HL-60 (cell line): ENCODE measurements around the gene AGBL4.

ENCODE experiments used
- DNase-seq, 2 experiments: peaks; one replicate each; pipeline ENCODE4 v3.0.0-alpha.2; 2010 to 2020; ENCODE audit warnings: low read depth in 1 of 2, low spot score in 1 of 2
- H3K27ac ChIP-seq: fragments of 250-450 bp; sonication (Bioruptor Pico); replicated peaks from 2 replicates; pipeline ENCODE4 v1.5.1; 2020; ENCODE audit warnings: mild to moderate bottlenecking, moderate library complexity
- H3K27me3 ChIP-seq: fragments of 250-450 bp; sonication (Bioruptor Pico); 2 replicates; pipeline ENCODE4 v1.5.1; 2021; ENCODE audit warnings: mild to moderate bottlenecking, moderate library complexity; ENCODE audit not compliant: insufficient read depth, poor library complexity, severe bottlenecking
- H3K4me3 ChIP-seq: replicated peaks from 2 replicates; pipeline ENCODE4 v1.5.1; 2011; ENCODE audit warnings: mild to moderate bottlenecking, control low read depth, low read length; ENCODE audit not compliant: insufficient read depth
- GABPA ChIP-seq: IDR thresholded peaks from 2 replicates; pipeline ENCODE4 v1.6.1; 2012; ENCODE audit warnings: low read depth
- POLR2AphosphoS5 ChIP-seq: IDR thresholded peaks from 2 replicates; pipeline ENCODE4 v1.6.1; 2012; ENCODE audit warnings: low read depth
- SPI1 ChIP-seq: IDR thresholded peaks from 2 replicates; pipeline ENCODE4 v1.6.1; 2012; ENCODE audit warnings: low read depth, mild to moderate bottlenecking, borderline replicate concordance
- TF ChIP-seq, protein P1 (sequence below): IDR thresholded peaks from one replicate; pipeline ENCODE4 v1.5.1; 2011; ENCODE audit warnings: low read length, control low read depth, inconsistent platforms; ENCODE audit not compliant: insufficient read depth
- TF ChIP-seq, protein P2 (sequence below): IDR thresholded peaks from 2 replicates; pipeline ENCODE4 v1.6.1; 2012; ENCODE audit warnings: low read depth; ENCODE audit not compliant: insufficient replicate concordance

AGBL4 gene

DNA sequence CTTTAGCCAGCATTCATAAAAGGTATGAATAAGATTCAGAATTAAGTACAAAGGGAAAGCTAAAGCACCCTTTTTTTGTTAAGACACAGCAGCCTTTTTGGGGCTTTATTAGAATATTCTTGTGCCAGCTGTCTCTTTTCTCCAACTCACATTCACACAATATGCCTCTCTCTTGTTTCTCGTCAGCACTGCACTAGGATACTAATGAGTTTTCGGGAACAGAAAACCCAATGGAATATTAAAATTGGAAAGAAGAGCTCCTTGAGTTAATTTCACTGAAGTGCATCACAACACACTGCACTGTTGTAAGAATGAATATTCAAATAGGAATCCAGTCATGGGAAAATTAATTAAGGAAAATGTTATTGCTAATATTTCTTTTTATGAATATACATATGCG is 836.7 kb downstream of the AGBL4 start:
- no peak overlapping the region for H3K4me3 ChIP-seq
- no peak for DNase-seq

DNA sequence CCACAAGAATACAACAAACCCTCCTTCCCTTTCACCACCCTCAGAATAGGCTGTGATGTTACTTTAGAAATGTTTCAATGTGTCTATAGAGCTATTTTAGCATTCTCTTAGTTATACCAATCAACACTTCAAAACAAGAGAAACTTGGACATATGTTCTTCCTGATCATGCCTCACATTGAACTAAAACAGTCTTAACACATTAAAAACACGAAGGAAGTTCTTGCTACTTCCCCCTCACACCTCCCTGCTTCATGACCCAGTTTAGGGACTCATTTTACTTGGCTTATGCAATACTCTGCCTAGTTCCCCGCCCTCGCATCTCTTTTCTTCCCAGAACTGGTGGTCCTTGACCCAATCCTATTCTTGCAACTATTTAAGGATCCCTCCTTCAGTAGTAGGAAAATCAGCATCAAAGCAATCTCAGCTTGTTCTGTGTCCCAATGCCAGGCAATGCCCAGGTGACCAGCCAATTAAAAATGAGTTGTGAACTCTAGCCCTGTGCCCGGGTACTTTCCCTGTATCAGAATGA is 838.2 kb downstream of the AGBL4 start:
- no peak for TF ChIP-seq POLR2AphosphoS5
- TF ChIP-seq GABPA = no peak
- TF ChIP-seq, protein P1, sequence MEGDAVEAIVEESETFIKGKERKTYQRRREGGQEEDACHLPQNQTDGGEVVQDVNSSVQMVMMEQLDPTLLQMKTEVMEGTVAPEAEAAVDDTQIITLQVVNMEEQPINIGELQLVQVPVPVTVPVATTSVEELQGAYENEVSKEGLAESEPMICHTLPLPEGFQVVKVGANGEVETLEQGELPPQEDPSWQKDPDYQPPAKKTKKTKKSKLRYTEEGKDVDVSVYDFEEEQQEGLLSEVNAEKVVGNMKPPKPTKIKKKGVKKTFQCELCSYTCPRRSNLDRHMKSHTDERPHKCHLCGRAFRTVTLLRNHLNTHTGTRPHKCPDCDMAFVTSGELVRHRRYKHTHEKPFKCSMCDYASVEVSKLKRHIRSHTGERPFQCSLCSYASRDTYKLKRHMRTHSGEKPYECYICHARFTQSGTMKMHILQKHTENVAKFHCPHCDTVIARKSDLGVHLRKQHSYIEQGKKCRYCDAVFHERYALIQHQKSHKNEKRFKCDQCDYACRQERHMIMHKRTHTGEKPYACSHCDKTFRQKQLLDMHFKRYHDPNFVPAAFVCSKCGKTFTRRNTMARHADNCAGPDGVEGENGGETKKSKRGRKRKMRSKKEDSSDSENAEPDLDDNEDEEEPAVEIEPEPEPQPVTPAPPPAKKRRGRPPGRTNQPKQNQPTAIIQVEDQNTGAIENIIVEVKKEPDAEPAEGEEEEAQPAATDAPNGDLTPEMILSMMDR = no peak
- TF ChIP-seq, protein P2, sequence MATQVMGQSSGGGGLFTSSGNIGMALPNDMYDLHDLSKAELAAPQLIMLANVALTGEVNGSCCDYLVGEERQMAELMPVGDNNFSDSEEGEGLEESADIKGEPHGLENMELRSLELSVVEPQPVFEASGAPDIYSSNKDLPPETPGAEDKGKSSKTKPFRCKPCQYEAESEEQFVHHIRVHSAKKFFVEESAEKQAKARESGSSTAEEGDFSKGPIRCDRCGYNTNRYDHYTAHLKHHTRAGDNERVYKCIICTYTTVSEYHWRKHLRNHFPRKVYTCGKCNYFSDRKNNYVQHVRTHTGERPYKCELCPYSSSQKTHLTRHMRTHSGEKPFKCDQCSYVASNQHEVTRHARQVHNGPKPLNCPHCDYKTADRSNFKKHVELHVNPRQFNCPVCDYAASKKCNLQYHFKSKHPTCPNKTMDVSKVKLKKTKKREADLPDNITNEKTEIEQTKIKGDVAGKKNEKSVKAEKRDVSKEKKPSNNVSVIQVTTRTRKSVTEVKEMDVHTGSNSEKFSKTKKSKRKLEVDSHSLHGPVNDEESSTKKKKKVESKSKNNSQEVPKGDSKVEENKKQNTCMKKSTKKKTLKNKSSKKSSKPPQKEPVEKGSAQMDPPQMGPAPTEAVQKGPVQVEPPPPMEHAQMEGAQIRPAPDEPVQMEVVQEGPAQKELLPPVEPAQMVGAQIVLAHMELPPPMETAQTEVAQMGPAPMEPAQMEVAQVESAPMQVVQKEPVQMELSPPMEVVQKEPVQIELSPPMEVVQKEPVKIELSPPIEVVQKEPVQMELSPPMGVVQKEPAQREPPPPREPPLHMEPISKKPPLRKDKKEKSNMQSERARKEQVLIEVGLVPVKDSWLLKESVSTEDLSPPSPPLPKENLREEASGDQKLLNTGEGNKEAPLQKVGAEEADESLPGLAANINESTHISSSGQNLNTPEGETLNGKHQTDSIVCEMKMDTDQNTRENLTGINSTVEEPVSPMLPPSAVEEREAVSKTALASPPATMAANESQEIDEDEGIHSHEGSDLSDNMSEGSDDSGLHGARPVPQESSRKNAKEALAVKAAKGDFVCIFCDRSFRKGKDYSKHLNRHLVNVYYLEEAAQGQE = no peak
- TF ChIP-seq SPI1 = no peak
- no peak overlapping the region for H3K4me3 ChIP-seq
- no peak for DNase-seq
- H3K27ac ChIP-seq = no peak overlapping the region
- no peaks in the 10 kb centered on the region for H3K27me3 ChIP-seq

More for the DNA sequence above, 836.7 kb downstream of the AGBL4 start:
- Histone ChIP-seq H3K27me3 (no peaks in the 10 kb centered on the region), H3K27ac (no peak overlapping the region)
- TF ChIP-seq SPI1 (no peak), GABPA (no peak), POLR2AphosphoS5 (no peak)
- TF ChIP-seq, protein P1 = no peak
- TF ChIP-seq, protein P2 = no peak

DNA sequence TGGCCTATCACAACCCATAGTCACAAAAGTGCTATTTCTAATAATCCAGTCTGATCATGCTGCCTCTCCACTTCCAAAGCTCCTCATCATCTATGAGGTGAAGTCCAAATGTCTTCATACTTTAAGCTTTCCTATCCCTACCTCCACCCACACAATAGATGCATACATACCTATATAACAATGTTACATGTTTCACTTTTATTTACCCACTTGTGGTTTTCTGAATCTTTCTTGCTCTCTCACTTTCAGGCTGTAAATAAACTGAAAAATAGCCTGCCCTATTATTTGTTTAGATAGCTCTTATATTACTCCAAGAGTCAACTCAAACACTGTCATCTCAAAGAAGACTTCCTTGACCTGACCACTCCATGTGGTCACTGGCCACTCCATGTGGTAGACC is 840.3 kb downstream of the AGBL4 start:
- DNase-seq = no peak
- TF ChIP-seq SPI1 (no peak), GABPA (no peak), POLR2AphosphoS5 (no peak)
- TF ChIP-seq, protein P2 = no peak
- TF ChIP-seq, protein P1 = no peak
- Histone ChIP-seq H3K27me3 (no peaks in the 10 kb centered on the region), H3K27ac (no peak overlapping the region), H3K4me3 (no peak overlapping the region)
